Testis (tissue), 2 donors: Measurements from ENCODE around the gene SERPINB11.
"Not testable (repeated sequence)": the region's sequence is repeated elsewhere in the genome, so short reads cannot be mapped to it uniquely, and the experiment has no call there.

Experiments used
- CTCF ChIP-seq, 3 experiments: fragments of 450-650 bp in 2 of 3; fragments of 200-600 bp in 1 of 3; sonication (generic) in 1 of 3; IDR thresholded peaks; one replicate each; pipeline ENCODE4 v1.5.1; 2016 to 2019; ENCODE audit warnings: antibody characterized with exemption in 3 of 3, mild to moderate bottlenecking in 2 of 3, moderate library complexity in 1 of 3
- POLR2A ChIP-seq: fragments of 450-650 bp; IDR thresholded peaks from one replicate; pipeline ENCODE4 v1.6.1; 2017; ENCODE audit warnings: antibody characterized with exemption, mild to moderate bottlenecking, moderate library complexity

GRCh38 chr18:63658920-63659319 is 43.8 kb upstream of the SERPINB11 start:
- TF ChIP-seq POLR2A; CTCF (IDR thresholded peaks at IDR 0.05): not testable (repeated sequence)
